ENCODE data around the gene NPLOC4. TPM values are rescaled to one million over a fixed set of nuclear protein-coding genes. Genes with fewer than 3 reads are reported as not detected.
A peak's percentile ranks its signal among the peaks of the same experiment; 100 is the strongest.

The NPLOC4 gene
- total and polyA plus RNA-seq, 2 of the 13 experiments (the other 11 are each of a cell fraction or from before 2014, with no cell fraction given) = 57.0 to 97.0 TPM

DNA sequence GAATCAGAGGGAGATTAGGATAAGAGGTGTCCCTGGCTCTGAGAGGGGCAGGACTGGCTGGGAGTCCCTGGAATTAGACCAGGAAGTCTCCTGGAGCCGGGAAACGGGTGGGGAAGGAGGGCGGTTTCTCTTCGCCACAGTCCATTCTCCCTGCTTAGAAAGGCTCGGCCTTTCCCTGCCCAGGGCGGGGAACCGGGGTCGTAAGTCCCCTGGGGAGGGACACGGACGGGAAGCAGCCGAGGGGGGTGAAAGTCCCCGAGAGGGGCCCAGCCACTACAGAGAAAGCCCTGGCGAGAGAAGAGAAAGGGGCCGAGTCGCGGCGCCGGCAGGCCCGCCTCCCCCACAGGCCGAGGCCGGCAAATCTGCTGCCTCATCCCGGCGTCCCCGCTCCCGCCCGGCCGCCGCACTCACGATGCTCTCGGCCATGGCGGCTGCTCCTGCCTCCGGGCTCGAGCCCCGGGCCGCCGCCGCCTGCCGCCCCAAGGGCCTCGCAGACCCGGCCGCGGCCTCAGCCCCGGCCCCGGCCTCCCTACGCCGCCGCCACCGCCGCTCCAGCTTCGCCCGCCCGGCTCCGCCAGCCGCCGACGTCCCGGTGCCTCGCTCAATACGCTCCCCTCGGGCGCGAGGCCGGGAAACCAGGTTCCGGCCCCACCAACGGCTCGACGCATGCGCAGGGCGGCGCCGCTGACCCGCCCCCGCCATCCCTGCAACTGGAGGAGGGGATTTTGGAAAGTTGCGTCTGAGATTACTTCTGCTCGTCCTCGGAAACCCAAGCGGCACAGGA, at the start of gene NPLOC4, which contains the start of gene TSPAN10 (continued):
- TF ChIP-seq, protein P1, sequence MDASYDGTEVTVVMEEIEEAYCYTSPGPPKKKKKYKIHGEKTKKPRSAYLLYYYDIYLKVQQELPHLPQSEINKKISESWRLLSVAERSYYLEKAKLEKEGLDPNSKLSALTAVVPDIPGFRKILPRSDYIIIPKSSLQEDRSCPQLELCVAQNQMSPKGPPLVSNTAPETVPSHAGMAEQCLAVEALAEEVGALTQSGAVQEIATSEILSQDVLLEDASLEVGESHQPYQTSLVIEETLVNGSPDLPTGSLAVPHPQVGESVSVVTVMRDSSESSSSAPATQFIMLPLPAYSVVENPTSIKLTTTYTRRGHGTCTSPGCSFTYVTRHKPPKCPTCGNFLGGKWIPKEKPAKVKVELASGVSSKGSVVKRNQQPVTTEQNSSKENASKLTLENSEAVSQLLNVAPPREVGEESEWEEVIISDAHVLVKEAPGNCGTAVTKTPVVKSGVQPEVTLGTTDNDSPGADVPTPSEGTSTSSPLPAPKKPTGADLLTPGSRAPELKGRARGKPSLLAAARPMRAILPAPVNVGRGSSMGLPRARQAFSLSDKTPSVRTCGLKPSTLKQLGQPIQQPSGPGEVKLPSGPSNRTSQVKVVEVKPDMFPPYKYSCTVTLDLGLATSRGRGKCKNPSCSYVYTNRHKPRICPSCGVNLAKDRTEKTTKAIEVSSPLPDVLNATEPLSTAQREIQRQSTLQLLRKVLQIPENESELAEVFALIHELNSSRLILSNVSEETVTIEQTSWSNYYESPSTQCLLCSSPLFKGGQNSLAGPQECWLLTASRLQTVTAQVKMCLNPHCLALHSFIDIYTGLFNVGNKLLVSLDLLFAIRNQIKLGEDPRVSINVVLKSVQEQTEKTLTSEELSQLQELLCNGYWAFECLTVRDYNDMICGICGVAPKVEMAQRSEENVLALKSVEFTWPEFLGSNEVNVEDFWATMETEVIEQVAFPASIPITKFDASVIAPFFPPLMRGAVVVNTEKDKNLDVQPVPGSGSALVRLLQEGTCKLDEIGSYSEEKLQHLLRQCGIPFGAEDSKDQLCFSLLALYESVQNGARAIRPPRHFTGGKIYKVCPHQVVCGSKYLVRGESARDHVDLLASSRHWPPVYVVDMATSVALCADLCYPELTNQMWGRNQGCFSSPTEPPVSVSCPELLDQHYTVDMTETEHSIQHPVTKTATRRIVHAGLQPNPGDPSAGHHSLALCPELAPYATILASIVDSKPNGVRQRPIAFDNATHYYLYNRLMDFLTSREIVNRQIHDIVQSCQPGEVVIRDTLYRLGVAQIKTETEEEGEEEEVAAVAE (CRISPR knock-in tag; IDR thresholded peaks at IDR 0.05; ENCODE audit: borderline replicate concordance) = peak; percentile 84; the same call in 1 of the 2 replicates
- TF ChIP-seq HOXA9 (CRISPR knock-in tag; IDR thresholded peaks at IDR 0.05; ENCODE audit: borderline replicate concordance) (peak; percentile 79; the same call in 1 of the 2 replicates), ZBTB8A (CRISPR knock-in tag; IDR thresholded peaks at IDR 0.05; ENCODE audit: borderline replicate concordance, low read depth) (no peak), RAD51 (IDR thresholded peaks at IDR 0.05; ENCODE audit: borderline replicate concordance) (no peak), PPARG (CRISPR knock-in tag; conservative IDR thresholded peaks at IDR 0.05) (no peak), FOSL2 (CRISPR knock-in tag; IDR thresholded peaks at IDR 0.05) (peak; percentile 69), ZNF264 (CRISPR knock-in tag; IDR thresholded peaks at IDR 0.05) (peak; percentile 86), SP4 (CRISPR knock-in tag; IDR thresholded peaks at IDR 0.05) (peak; percentile 87), ZNF724P (CRISPR knock-in tag; IDR thresholded peaks at IDR 0.05; ENCODE audit: borderline replicate concordance) (peak; percentile 51; the same call in 1 of the 2 replicates), CBX5 (CRISPR knock-in tag; IDR thresholded peaks at IDR 0.05; ENCODE audit: borderline replicate concordance) (peak; percentile 84; the same call in 1 of the 2 replicates), CEBPB (IDR thresholded peaks at IDR 0.05; ENCODE audit: borderline replicate concordance, low read depth, low read length) (no peak), HES4 (CRISPR knock-in tag; IDR thresholded peaks at IDR 0.05; ENCODE audit: borderline replicate concordance) (no peak), ZFP90 (CRISPR knock-in tag; IDR thresholded peaks at IDR 0.05; ENCODE audit: borderline replicate concordance) (peak; percentile 82), SP140L (CRISPR knock-in tag; IDR thresholded peaks at IDR 0.05; ENCODE audit: borderline replicate concordance) (0 out of 2 replicates have a peak, but pooled peaks have one; percentile 25), ARHGAP35 (CRISPR knock-in tag; IDR thresholded peaks at IDR 0.05; ENCODE audit: borderline replicate concordance) (peak; percentile 93; the same call in 1 of the 2 replicates)
- TF ChIP-seq, protein P2, sequence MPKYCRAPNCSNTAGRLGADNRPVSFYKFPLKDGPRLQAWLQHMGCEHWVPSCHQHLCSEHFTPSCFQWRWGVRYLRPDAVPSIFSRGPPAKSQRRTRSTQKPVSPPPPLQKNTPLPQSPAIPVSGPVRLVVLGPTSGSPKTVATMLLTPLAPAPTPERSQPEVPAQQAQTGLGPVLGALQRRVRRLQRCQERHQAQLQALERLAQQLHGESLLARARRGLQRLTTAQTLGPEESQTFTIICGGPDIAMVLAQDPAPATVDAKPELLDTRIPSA (CRISPR knock-in tag; IDR thresholded peaks at IDR 0.05; ENCODE audit: borderline replicate concordance) = no peak; the same call in 1 of the 2 replicates
- TF ChIP-seq, protein P3, sequence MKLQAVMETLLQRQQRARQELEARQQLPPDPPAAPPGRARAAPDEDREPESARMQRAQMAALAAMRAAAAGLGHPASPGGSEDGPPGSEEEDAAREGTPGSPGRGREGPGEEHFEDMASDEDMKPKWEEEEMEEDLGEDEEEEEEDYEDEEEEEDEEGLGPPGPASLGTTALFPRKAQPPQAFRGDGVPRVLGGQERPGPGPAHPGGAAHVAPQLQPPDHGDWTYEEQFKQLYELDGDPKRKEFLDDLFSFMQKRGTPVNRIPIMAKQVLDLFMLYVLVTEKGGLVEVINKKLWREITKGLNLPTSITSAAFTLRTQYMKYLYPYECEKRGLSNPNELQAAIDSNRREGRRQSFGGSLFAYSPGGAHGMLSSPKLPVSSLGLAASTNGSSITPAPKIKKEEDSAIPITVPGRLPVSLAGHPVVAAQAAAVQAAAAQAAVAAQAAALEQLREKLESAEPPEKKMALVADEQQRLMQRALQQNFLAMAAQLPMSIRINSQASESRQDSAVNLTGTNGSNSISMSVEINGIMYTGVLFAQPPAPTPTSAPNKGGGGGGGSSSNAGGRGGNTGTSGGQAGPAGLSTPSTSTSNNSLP (IDR thresholded peaks at IDR 0.05; ENCODE audit: low read depth, low read length) = no peak
- TF ChIP-seq, protein P4, sequence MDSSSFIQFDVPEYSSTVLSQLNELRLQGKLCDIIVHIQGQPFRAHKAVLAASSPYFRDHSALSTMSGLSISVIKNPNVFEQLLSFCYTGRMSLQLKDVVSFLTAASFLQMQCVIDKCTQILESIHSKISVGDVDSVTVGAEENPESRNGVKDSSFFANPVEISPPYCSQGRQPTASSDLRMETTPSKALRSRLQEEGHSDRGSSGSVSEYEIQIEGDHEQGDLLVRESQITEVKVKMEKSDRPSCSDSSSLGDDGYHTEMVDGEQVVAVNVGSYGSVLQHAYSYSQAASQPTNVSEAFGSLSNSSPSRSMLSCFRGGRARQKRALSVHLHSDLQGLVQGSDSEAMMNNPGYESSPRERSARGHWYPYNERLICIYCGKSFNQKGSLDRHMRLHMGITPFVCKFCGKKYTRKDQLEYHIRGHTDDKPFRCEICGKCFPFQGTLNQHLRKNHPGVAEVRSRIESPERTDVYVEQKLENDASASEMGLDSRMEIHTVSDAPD (CRISPR knock-in tag; IDR thresholded peaks at IDR 0.05) = no peak
- TF ChIP-seq, protein P5, sequence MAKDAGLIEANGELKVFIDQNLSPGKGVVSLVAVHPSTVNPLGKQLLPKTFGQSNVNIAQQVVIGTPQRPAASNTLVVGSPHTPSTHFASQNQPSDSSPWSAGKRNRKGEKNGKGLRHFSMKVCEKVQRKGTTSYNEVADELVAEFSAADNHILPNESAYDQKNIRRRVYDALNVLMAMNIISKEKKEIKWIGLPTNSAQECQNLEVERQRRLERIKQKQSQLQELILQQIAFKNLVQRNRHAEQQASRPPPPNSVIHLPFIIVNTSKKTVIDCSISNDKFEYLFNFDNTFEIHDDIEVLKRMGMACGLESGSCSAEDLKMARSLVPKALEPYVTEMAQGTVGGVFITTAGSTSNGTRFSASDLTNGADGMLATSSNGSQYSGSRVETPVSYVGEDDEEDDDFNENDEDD (CRISPR knock-in tag; IDR thresholded peaks at IDR 0.05; ENCODE audit: borderline replicate concordance) = peak; percentile 91

Data from HepG2 (cell line).